Measurements from ENCODE around the gene ASB13.

ASB13 gene

DNA sequence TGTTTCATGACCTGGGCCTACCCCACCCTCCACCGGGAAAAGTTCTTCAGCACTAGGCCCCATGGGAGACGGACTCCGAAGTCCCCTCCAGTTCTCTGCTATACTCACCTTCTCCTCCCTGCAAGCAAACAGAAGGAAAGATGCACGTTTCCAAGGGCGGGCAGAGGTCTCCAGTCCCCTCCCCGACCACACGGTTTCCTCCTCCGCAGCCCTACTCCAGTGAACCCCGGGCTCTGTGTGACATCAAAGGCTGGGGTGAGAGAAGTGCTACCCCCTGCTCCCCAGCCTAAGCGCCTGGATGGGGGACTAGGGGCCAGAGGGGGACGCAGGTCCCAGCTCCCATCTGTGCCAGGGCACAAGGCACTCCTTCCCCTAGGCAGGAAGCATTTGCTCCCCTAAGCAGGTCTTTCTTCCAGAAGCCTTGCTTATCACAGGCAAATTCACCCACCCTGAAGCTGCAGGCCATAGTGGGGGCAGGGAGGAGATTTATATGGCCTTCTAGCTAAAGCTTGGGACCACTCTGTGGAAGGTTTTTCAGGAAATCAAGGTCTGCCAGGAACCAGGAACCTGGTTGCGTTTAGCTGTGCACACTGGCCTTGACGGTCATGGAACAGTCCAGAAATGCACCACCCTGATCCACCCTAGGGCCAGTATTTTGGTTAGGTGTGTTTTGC lies 52.8 kb downstream of the ASB13 start:
- ChIA-PET POLR2A (interaction anchor here (1.0 kb wide), 1 partner anchor 9 kb away, joined by 4 read pairs; no protein-coding TSS in a partner anchor), CTCF (interaction anchor here (1.2 kb wide), 1 partner anchor 9 kb away, joined by 4 read pairs; no protein-coding TSS in a partner anchor)
- no peak for DNase-seq (ENCODE audit: extremely low spot score)
- TF ChIP-seq ELF4 (IDR thresholded peaks at IDR 0.05) (no peak), FOXM1 (IDR thresholded peaks at IDR 0.05; ENCODE audit: borderline replicate concordance) (no peak), ARNT (IDR thresholded peaks at IDR 0.05) (no peak), SP1 (IDR thresholded peaks at IDR 0.05) (no peak), HDGF (IDR thresholded peaks at IDR 0.05; ENCODE audit: borderline replicate concordance) (no peak), FOXA1 (IDR thresholded peaks at IDR 0.05) (no peak), LEF1 (IDR thresholded peaks at IDR 0.05; ENCODE audit: borderline replicate concordance) (no peak), BHLHE40 (IDR thresholded peaks at IDR 0.05; ENCODE audit: borderline replicate concordance) (no peak), SUZ12 (IDR thresholded peaks at IDR 0.05) (no peak), TARDBP (IDR thresholded peaks at IDR 0.05) (no peak), CTBP1 (IDR thresholded peaks at IDR 0.05; ENCODE audit: borderline replicate concordance) (no peak), L3MBTL2 (conservative IDR thresholded peaks at IDR 0.05) (no peak), ZNF384 (IDR thresholded peaks at IDR 0.05) (no peak), NFRKB (IDR thresholded peaks at IDR 0.05) (no peak), FOXK2 (IDR thresholded peaks at IDR 0.05) (no peak)
- TF ChIP-seq, protein P1, sequence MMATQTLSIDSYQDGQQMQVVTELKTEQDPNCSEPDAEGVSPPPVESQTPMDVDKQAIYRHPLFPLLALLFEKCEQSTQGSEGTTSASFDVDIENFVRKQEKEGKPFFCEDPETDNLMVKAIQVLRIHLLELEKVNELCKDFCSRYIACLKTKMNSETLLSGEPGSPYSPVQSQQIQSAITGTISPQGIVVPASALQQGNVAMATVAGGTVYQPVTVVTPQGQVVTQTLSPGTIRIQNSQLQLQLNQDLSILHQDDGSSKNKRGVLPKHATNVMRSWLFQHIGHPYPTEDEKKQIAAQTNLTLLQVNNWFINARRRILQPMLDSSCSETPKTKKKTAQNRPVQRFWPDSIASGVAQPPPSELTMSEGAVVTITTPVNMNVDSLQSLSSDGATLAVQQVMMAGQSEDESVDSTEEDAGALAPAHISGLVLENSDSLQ (IDR thresholded peaks at IDR 0.05): no peak

- ChIA-PET CTCF (no interaction called here), POLR2A (no interaction called here)
- DNase-seq (ENCODE audit: extremely low spot score): no peak
- TF ChIP-seq SP1 (IDR thresholded peaks at IDR 0.05): no peak
- no peak for TF ChIP-seq TARDBP (IDR thresholded peaks at IDR 0.05)
- TF ChIP-seq FOXM1 (IDR thresholded peaks at IDR 0.05; ENCODE audit: borderline replicate concordance): no peak
- no peak for TF ChIP-seq SUZ12 (IDR thresholded peaks at IDR 0.05)
- TF ChIP-seq ELF4 (IDR thresholded peaks at IDR 0.05): no peak
- no peak for TF ChIP-seq BHLHE40 (IDR thresholded peaks at IDR 0.05; ENCODE audit: borderline replicate concordance)
- TF ChIP-seq CTBP1 (IDR thresholded peaks at IDR 0.05; ENCODE audit: borderline replicate concordance): no peak
- no peak for TF ChIP-seq FOXK2 (IDR thresholded peaks at IDR 0.05)
- TF ChIP-seq FOXA1 (IDR thresholded peaks at IDR 0.05): no peak
- TF ChIP-seq NFRKB (IDR thresholded peaks at IDR 0.05): no peak
- TF ChIP-seq ZNF384 (IDR thresholded peaks at IDR 0.05): no peak
- TF ChIP-seq, protein P1 (IDR thresholded peaks at IDR 0.05): no peak
- TF ChIP-seq L3MBTL2 (conservative IDR thresholded peaks at IDR 0.05): no peak
- no peak for TF ChIP-seq HDGF (IDR thresholded peaks at IDR 0.05; ENCODE audit: borderline replicate concordance)
- TF ChIP-seq ARNT (IDR thresholded peaks at IDR 0.05): no peak
- no peak for TF ChIP-seq LEF1 (IDR thresholded peaks at IDR 0.05; ENCODE audit: borderline replicate concordance)
Measured at GRCh38 chr10:5611899-5612680, 54.3 kb downstream of the ASB13 start.

DNA sequence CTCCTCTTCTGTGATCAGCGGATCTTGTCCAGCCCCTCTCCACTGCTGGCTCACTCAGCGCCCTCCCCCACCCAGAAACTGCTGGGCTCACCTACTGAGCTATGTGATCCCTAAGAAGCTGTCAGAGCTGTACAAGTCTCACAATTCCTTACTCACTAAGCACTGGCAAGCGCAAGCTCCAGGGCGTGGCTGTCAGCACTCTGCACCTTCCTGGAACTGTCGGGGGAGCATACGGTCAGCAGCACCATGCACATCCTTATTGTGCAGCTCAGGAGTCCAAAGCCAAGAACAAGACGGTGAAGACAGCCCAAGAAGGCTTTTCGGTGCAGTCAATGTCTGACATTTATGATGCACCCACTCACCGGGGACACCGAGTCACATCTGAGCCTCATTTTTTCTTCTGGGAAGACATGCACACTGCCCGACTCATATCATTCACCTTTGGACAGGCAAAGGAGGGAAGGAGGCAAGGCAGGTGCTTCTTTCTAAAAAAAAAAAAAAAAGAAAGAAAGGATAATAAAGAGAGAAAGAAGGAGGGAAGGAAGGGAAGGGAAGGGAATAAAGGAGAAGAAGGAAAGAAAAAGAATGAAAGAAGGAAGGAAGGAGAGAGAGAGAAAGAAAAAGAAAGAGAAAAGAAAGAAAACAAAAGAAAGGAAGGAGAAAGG lies 56.3 kb downstream of the ASB13 start:
- no peak for TF ChIP-seq LEF1 (IDR thresholded peaks at IDR 0.05; ENCODE audit: borderline replicate concordance)
- TF ChIP-seq, protein P1 (IDR thresholded peaks at IDR 0.05): no peak
- TF ChIP-seq SUZ12 (IDR thresholded peaks at IDR 0.05): no peak
- TF ChIP-seq BHLHE40 (IDR thresholded peaks at IDR 0.05; ENCODE audit: borderline replicate concordance): no peak
- TF ChIP-seq TARDBP (IDR thresholded peaks at IDR 0.05): no peak
- POLR2A ChIA-PET: no interaction called here
- no peak for DNase-seq (ENCODE audit: extremely low spot score)
- CTCF ChIA-PET: no interaction called here

DNA sequence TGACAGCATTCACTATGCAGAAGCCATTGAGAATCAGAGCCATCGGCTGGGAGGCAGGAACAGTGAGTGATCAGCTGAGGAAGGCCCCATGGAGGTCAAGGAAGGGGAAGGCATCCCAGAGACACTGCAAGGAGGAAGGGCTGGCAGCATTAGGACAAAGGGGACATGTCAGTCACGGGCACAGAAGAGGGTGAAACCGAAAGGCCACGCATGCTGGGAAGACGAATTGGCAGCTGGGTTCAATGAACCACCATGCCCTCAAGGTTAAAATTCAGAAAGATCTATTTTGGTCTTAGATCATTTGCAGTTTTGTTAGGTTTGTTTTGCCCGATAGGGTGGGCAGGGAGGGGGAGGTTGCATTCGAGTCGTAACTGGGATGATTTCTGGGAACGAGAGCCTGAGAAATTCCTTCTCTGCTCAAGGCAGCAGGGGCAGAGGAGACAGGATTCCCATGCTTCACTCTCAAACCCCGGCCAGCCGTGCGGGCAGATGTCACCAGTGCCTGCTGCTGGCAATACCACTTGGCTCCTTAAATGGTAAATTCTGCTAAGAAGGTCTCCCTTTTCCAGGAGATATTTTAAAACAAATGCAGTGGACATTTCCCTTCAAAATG lies 57.7 kb downstream of the ASB13 start:
- TF ChIP-seq BHLHE40 (IDR thresholded peaks at IDR 0.05; ENCODE audit: borderline replicate concordance) (no peak), SP1 (IDR thresholded peaks at IDR 0.05) (no peak), NFRKB (IDR thresholded peaks at IDR 0.05) (no peak), LEF1 (IDR thresholded peaks at IDR 0.05; ENCODE audit: borderline replicate concordance) (no peak), ARNT (IDR thresholded peaks at IDR 0.05) (no peak), SUZ12 (IDR thresholded peaks at IDR 0.05) (no peak), FOXA1 (IDR thresholded peaks at IDR 0.05) (no peak), ELF4 (IDR thresholded peaks at IDR 0.05) (no peak), ZNF384 (IDR thresholded peaks at IDR 0.05) (no peak), TARDBP (IDR thresholded peaks at IDR 0.05) (no peak), FOXK2 (IDR thresholded peaks at IDR 0.05) (no peak), HDGF (IDR thresholded peaks at IDR 0.05; ENCODE audit: borderline replicate concordance) (no peak), CTBP1 (IDR thresholded peaks at IDR 0.05; ENCODE audit: borderline replicate concordance) (no peak), FOXM1 (IDR thresholded peaks at IDR 0.05; ENCODE audit: borderline replicate concordance) (no peak), L3MBTL2 (conservative IDR thresholded peaks at IDR 0.05) (no peak)
- TF ChIP-seq, protein P1 (IDR thresholded peaks at IDR 0.05): no peak
- no peak for DNase-seq (ENCODE audit: extremely low spot score)
- POLR2A ChIA-PET: no interaction called here
- CTCF ChIA-PET: no interaction called here
